Measurements from ENCODE around the gene GOLIM4. TPM values are rescaled to one million over a fixed set of nuclear protein-coding genes. Genes with fewer than 3 reads are reported as not detected.

The GOLIM4 gene
- total and polyA plus RNA-seq, 12 donors = 6.5 to 25.2 (median 17.0) TPM

GRCh38 chr3:168124291-168124690, 28.6 kb upstream of the GOLIM4 start:
- H3K36me3 ChIP-seq (replicated peaks in 1 of 2) = no peaks in the 10 kb centered on the region
- intact Hi-C loops (cut with DNase I) = no loop called here
- H3K9me3 ChIP-seq (replicated peaks in 1 of 3) = no peaks in the 10 kb centered on the region
- no peak overlapping the region for H3K27ac ChIP-seq
- H3K4me1 ChIP-seq (replicated peaks in 1 of 2) = no peaks in the 10 kb centered on the region
- no peaks in the 10 kb centered on the region for H3K27me3 ChIP-seq
- no peak for DNase-seq
- no peak for TF ChIP-seq POLR2A (IDR thresholded peaks at IDR 0.05)
- no peak overlapping the region for H3K4me3 ChIP-seq

- intact Hi-C loops (cut with DNase I) = no loop called here
- Histone ChIP-seq H3K4me3 (no peak overlapping the region), H3K9me3 (replicated peaks in 1 of 3) (no peaks in the 10 kb centered on the region), H3K27ac (no peak overlapping the region), H3K4me1 (replicated peaks in 1 of 2) (no peaks in the 10 kb centered on the region), H3K27me3 (no peaks in the 10 kb centered on the region), H3K36me3 (replicated peaks in 1 of 2) (no peaks in the 10 kb centered on the region)
- TF ChIP-seq POLR2A (IDR thresholded peaks at IDR 0.05) (no peak), CTCF (IDR thresholded peaks at IDR 0.05) (no peak)
- no peak for DNase-seq
- WGBS, 4 donors = 54 to 68% (median 66%) methylated on average over 6 of the region's 6 CpGs
These were observed 27.8 kb upstream of the GOLIM4 start for GRCh38 chr3:168123201-168124176.

- intact Hi-C loops (cut with DNase I) = no loop called here
- Histone ChIP-seq H3K4me1 (replicated peaks in 1 of 2) (no peaks in the 10 kb centered on the region), H3K4me3 (no peak overlapping the region), H3K9me3 (replicated peaks in 1 of 3) (no peaks in the 10 kb centered on the region), H3K36me3 (replicated peaks in 1 of 2) (no peaks in the 10 kb centered on the region), H3K27ac (no peak overlapping the region), H3K27me3 (no peaks in the 10 kb centered on the region)
- no peak for DNase-seq
- 63 to 73% (median 65%) methylated on average over 4 of the region's 4 CpGs for WGBS, 4 donors
- TF ChIP-seq CTCF (IDR thresholded peaks at IDR 0.05) (no peak), POLR2A (IDR thresholded peaks at IDR 0.05) (no peak)
These were observed 25.7 kb upstream of the GOLIM4 start for GRCh38 chr3:168121184-168122017.

GRCh38 chr3:168117853-168118313, 22.2 kb upstream of the GOLIM4 start:
- WGBS, 4 donors = 22 to 41% (median 25%) methylated on average over 2 of the region's 2 CpGs
- H3K27ac ChIP-seq = no peak overlapping the region
- peak in 2 of 7 donors; percentile 23 to 30 for DNase-seq
- H3K27me3 ChIP-seq = no peaks in the 10 kb centered on the region
- no peaks in the 10 kb centered on the region for H3K4me1 ChIP-seq (replicated peaks in 1 of 2)
- no peak for TF ChIP-seq CTCF (IDR thresholded peaks at IDR 0.05)
- no peak for TF ChIP-seq POLR2A (IDR thresholded peaks at IDR 0.05)
- H3K36me3 ChIP-seq (replicated peaks in 1 of 2) = no peaks in the 10 kb centered on the region
- no peaks in the 10 kb centered on the region for H3K9me3 ChIP-seq (replicated peaks in 1 of 3)
- intact Hi-C loops (cut with DNase I) = no loop called here
- no peak overlapping the region for H3K4me3 ChIP-seq
